Keratinocyte (primary cell): Measurements from ENCODE around the gene SLC17A4. TPM values are rescaled to one million over a fixed set of nuclear protein-coding genes. Genes with fewer than 3 reads are reported as not detected.

Experiments
- DNase-seq: peaks from one replicate; pipeline ENCODE4 v3.0.0-alpha.2; 2011; ENCODE audit warnings: low read depth, missing footprints, low spot score
- FAIRE-seq: peaks from 2 replicates; lab custom pipeline; 2011; peaks lifted over from hg19 to GRCh38; lab: Jason Lieb, UNC
- H2AFZ ChIP-seq: 2 replicates; pipeline ENCODE4 v1.6.0; 2012; ENCODE audit warnings: low read length, control low read depth, inconsistent platforms; ENCODE audit not compliant: control insufficient read depth
- H3K27ac ChIP-seq: 2 replicates; pipeline ENCODE4 v1.5.1; 2011; ENCODE audit warnings: low read length; ENCODE audit not compliant: control insufficient read depth, insufficient read depth
- H3K27me3 ChIP-seq: 3 replicates; pipeline ENCODE4 v1.6.0; 2011; ENCODE audit warnings: low read length; ENCODE audit not compliant: control insufficient read depth, insufficient read depth; ENCODE audit errors: extremely low read depth
- H3K36me3 ChIP-seq, 2 experiments: 2 replicates in 1 of 2; 3 replicates in 1 of 2; pipeline ENCODE4 v1.5.1; 2011; ENCODE audit warnings: low read length in 2 of 2, mild to moderate bottlenecking in 1 of 2; ENCODE audit not compliant: control insufficient read depth in 2 of 2, insufficient read depth in 2 of 2; ENCODE audit errors: extremely low read depth in 1 of 2
- H3K4me1 ChIP-seq: 3 replicates; pipeline ENCODE4 v1.5.1; 2011; ENCODE audit warnings: low read length; ENCODE audit not compliant: control insufficient read depth, insufficient read depth; ENCODE audit errors: extremely low read depth
- H3K4me2 ChIP-seq: 3 replicates; pipeline ENCODE4 v1.6.0; 2011; ENCODE audit warnings: low read depth, low read length; ENCODE audit not compliant: control insufficient read depth, insufficient read depth; ENCODE audit errors: extremely low read depth
- H3K4me3 ChIP-seq, 3 experiments: fragments of 200-600 bp in 1 of 3; sonication (generic) in 1 of 3; 2 replicates in 2 of 3; 3 replicates in 1 of 3; pipeline ENCODE4 v1.5.1; 2011 to 2016; ENCODE audit warnings: low read length in 3 of 3, mild to moderate bottlenecking in 3 of 3, control low read depth in 2 of 3, inconsistent platforms in 1 of 3, low read depth in 1 of 3, mixed read lengths in 1 of 3, mixed run types in 1 of 3, moderate library complexity in 1 of 3; ENCODE audit not compliant: control insufficient read depth in 2 of 3, insufficient read depth in 2 of 3; ENCODE audit errors: extremely low read depth in 1 of 3
- H3K79me2 ChIP-seq: 2 replicates; pipeline ENCODE4 v1.6.0; 2012; ENCODE audit warnings: low read length; ENCODE audit not compliant: control insufficient read depth, insufficient read depth
- H3K9ac ChIP-seq: 3 replicates; pipeline ENCODE4 v1.6.0; 2011; ENCODE audit warnings: low read length; ENCODE audit not compliant: control insufficient read depth, insufficient read depth; ENCODE audit errors: extremely low read depth
- H3K9me1 ChIP-seq: 3 replicates; pipeline ENCODE4 v1.6.0; 2011; ENCODE audit warnings: low read length; ENCODE audit not compliant: control insufficient read depth, insufficient read depth; ENCODE audit errors: extremely low read depth
- H3K9me3 ChIP-seq: 2 replicates; pipeline ENCODE4 v1.5.1; 2012; ENCODE audit warnings: low read depth, low read length; ENCODE audit not compliant: control insufficient read depth
- H4K20me1 ChIP-seq: 3 replicates; pipeline ENCODE4 v1.6.0; 2011; ENCODE audit warnings: low read length; ENCODE audit not compliant: control insufficient read depth, insufficient read depth; ENCODE audit errors: extremely low read depth
- EZH2 ChIP-seq: IDR thresholded peaks from one replicate; pipeline ENCODE4 v1.6.1; 2012; ENCODE audit warnings: inconsistent platforms, mild to moderate bottlenecking, low read length, moderate library complexity
- dilution Hi-C: fragments of 300-500 bp; cut with MboI; formaldehyde crosslinking; loops from one replicate; pipeline ENCODE4 v1.7.0; 2020; ENCODE audit warnings: low sequenced_read_pairs; ENCODE audit not compliant: extremely low pct_ligation_motif_present
- polyA plus RNA-seq, 5 experiments: library from polyadenylated mRNA; depleted of rRNA in 3 of 5; stranded (reverse) in 3 of 5; stranded (forward) in 1 of 5; unstranded in 1 of 5; fragments of >200 nt; gene quantifications; 1 replicate in 1 of 5; 2 replicates in 3 of 5; 3 replicates in 1 of 5; pipeline versions ENCODE4 v1.2.1 to v1.2.3, GENCODE V29; 2011 to 2012; ENCODE audit warnings: missing spikeins in 2 of 5, low read depth in 1 of 5, low replicate concordance in 1 of 5
- TF ChIP-seq, protein P1 (sequence below), 3 experiments: IDR thresholded peaks in 1 of 3; conservative IDR thresholded peaks in 1 of 3; optimal IDR thresholded peaks in 1 of 3; 2 replicates in 2 of 3; 3 replicates in 1 of 3; pipeline versions ENCODE3 to v1.5.1; 2011; ENCODE audit warnings: low read length in 3 of 3, mild to moderate bottlenecking in 3 of 3, moderate library complexity in 2 of 3, control low read depth in 1 of 3, inconsistent platforms in 1 of 3; ENCODE audit not compliant: insufficient read depth in 2 of 3; ENCODE audit errors: extremely low read depth in 1 of 3

Gene SLC17A4
- polyA plus RNA-seq, 1 donor (not counting 4 experiments of a cell fraction or from before 2014, with no cell fraction given), result not detected

DNA sequence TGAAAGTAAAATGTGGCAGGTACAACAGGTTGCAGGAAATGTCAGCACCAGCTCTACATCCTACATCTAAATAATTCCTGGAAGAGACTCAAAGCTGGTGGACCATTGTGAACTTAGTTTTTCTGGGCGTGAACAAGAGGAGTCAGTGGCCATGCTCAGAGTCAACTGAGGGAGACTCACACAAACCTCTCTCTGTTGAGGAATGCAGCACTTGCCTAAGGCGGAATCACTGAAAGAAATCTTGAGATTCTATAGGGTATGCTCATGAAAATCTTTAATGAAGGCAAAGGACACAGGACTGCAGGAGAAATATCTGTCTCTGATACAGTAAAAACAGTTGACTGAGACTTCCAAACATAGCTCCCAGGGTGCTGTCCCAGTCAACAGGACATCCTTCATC lies 22.5 kb downstream of the SLC17A4 start:
- H3K4me3 ChIP-seq, result no peak overlapping the region
- no peak for TF ChIP-seq EZH2
- TF ChIP-seq, protein P1, sequence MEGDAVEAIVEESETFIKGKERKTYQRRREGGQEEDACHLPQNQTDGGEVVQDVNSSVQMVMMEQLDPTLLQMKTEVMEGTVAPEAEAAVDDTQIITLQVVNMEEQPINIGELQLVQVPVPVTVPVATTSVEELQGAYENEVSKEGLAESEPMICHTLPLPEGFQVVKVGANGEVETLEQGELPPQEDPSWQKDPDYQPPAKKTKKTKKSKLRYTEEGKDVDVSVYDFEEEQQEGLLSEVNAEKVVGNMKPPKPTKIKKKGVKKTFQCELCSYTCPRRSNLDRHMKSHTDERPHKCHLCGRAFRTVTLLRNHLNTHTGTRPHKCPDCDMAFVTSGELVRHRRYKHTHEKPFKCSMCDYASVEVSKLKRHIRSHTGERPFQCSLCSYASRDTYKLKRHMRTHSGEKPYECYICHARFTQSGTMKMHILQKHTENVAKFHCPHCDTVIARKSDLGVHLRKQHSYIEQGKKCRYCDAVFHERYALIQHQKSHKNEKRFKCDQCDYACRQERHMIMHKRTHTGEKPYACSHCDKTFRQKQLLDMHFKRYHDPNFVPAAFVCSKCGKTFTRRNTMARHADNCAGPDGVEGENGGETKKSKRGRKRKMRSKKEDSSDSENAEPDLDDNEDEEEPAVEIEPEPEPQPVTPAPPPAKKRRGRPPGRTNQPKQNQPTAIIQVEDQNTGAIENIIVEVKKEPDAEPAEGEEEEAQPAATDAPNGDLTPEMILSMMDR (optimal IDR thresholded peaks at IDR 0.05 in 1 of 3, IDR thresholded peaks at IDR 0.05 in 1 of 3, conservative IDR thresholded peaks at IDR 0.05 in 1 of 3; ENCODE audit: extremely low read depth in 1 of 3, insufficient read depth in 2 of 3, low read length in 3 of 3), result no peak
- no peak overlapping the region for H2AFZ ChIP-seq
- H3K27ac ChIP-seq, result no peak overlapping the region
- dilution Hi-C loops, result loop anchor here (5.0 kb wide), 1 partner anchor 95 kb away; no protein-coding TSS in a partner anchor
- no peak for FAIRE-seq
- H3K4me2 ChIP-seq, result no peak overlapping the region
- no peaks in the 10 kb centered on the region for H3K9me3 ChIP-seq
- no peaks in the 10 kb centered on the region for H4K20me1 ChIP-seq
- no peak overlapping the region for H3K9ac ChIP-seq
- no peak for DNase-seq
- H3K36me3 ChIP-seq, result no peaks in the 10 kb centered on the region
- no peaks in the 10 kb centered on the region for H3K79me2 ChIP-seq
- H3K9me1 ChIP-seq, result no peaks in the 10 kb centered on the region
- no peaks in the 10 kb centered on the region for H3K4me1 ChIP-seq
- peaks cover 2% of the 10 kb centered on the region for H3K27me3 ChIP-seq

DNA sequence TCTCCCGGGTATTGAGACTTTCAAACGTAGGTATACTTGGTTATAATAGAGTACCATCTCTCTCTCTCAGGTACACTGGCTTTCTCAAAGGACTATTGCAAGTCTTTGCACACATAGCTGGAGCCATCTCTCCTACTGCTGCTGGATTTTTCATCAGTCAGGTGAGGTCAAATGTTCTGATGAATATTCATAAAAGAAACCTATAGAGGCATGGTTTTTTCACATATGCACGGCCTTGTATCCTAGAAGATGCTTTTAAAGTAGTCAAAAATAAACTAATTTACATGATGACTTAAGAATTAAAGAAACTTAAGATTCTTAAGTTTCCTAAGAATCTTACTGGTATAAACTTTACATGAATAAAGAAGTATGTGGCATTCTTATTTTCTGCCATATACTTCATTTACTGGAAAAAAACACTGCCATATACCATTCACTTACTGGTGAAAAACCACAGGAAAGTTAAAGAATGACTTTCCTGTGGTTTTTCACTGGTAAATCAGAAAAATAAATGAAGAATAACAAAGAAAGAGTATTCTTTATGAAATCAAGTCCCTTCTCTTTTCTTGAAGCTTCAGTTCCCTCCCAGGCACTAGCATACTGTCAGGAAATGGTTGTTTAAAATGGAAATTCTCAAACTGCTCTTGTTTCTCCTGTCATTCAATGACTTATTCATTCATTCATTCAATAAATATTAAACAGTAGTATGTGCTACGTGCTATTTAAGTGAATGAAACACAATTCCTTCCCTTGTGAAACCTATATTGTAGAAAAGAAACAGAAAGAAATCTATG lies 23.5 kb downstream of the SLC17A4 start:
- Histone ChIP-seq H3K4me2 (no peak overlapping the region), H3K36me3 (no peaks in the 10 kb centered on the region), H3K27ac (no peak overlapping the region), H2AFZ (no peak overlapping the region), H3K4me1 (no peaks in the 10 kb centered on the region), H3K4me3 (no peak overlapping the region), H4K20me1 (no peaks in the 10 kb centered on the region), H3K27me3 (peaks cover under 1% of the 10 kb centered on the region), H3K79me2 (no peaks in the 10 kb centered on the region), H3K9me3 (no peaks in the 10 kb centered on the region), H3K9ac (no peak overlapping the region), H3K9me1 (no peaks in the 10 kb centered on the region)
- dilution Hi-C loops, result loop anchor here (5.0 kb wide), 1 partner anchor 96 kb away; no protein-coding TSS in a partner anchor
- TF ChIP-seq, protein P1 (optimal IDR thresholded peaks at IDR 0.05 in 1 of 3, IDR thresholded peaks at IDR 0.05 in 1 of 3, conservative IDR thresholded peaks at IDR 0.05 in 1 of 3; ENCODE audit: extremely low read depth in 1 of 3, insufficient read depth in 2 of 3, low read length in 3 of 3), result no peak
- TF ChIP-seq EZH2, result no peak
- FAIRE-seq (no peak), DNase-seq (no peak)
